IPS-NIHi11 (cell line): ENCODE results near the gene FBXL14.
"Not testable (repeated sequence)": the region's sequence is repeated elsewhere in the genome, so short reads cannot be mapped to it uniquely, and the experiment has no call there.

Experiments used
- DNase-seq: peaks from one replicate; pipeline ENCODE4 v3.0.0; 2012; ENCODE audit warnings: mixed read lengths, low spot score

Gene FBXL14

GRCh38 chr12:1572731-1573130 lies 21.6 kb downstream of the FBXL14 start:
- no peak for DNase-seq

GRCh38 chr12:1567852-1568251 lies 26.5 kb downstream of the FBXL14 start:
- DNase-seq: no peak

GRCh38 chr12:1566449-1567135 lies 27.8 kb downstream of the FBXL14 start:
- DNase-seq: peak; percentile 44

GRCh38 chr12:1565172-1565571 lies 29.2 kb downstream of the FBXL14 start:
- no peak for DNase-seq

- DNase-seq: no peak
These were observed 30.3 kb downstream of the FBXL14 start for GRCh38 chr12:1564067-1564466.

- DNase-seq: no peak
These were observed 31.5 kb downstream of the FBXL14 start for GRCh38 chr12:1562813-1563407.

- no peak for DNase-seq
These were observed 33.7 kb downstream of the FBXL14 start for GRCh38 chr12:1560704-1561103.

GRCh38 chr12:1559676-1560091 lies 34.7 kb downstream of the FBXL14 start:
- no peak for DNase-seq

GRCh38 chr12:1558108-1558507 lies 36.3 kb downstream of the FBXL14 start:
- not testable (repeated sequence) for DNase-seq

GRCh38 chr12:1553987-1554982 lies 40.1 kb downstream of the FBXL14 start:
- no peak for DNase-seq

GRCh38 chr12:1553536-1553935 lies 40.8 kb downstream of the FBXL14 start:
- DNase-seq: no peak

GRCh38 chr12:1552911-1553491 lies 41.4 kb downstream of the FBXL14 start:
- DNase-seq: no peak

GRCh38 chr12:1552171-1552570 lies 42.2 kb downstream of the FBXL14 start:
- DNase-seq: no peak

GRCh38 chr12:1551496-1551895 lies 42.9 kb downstream of the FBXL14 start:
- DNase-seq: no peak

GRCh38 chr12:1546931-1547640 lies 47.3 kb downstream of the FBXL14 start:
- DNase-seq: no peak

- DNase-seq: no peak
These were observed 49.2 kb downstream of the FBXL14 start for GRCh38 chr12:1544996-1545700.

GRCh38 chr12:1542599-1542998 lies 51.8 kb downstream of the FBXL14 start:
- DNase-seq: no peak

GRCh38 chr12:1540690-1541089 lies 53.7 kb downstream of the FBXL14 start:
- no peak for DNase-seq

- DNase-seq: no peak
These were observed 55.2 kb downstream of the FBXL14 start for GRCh38 chr12:1539135-1539534.

- no peak for DNase-seq
These were observed 57.6 kb downstream of the FBXL14 start for GRCh38 chr12:1536817-1537216.

GRCh38 chr12:1534748-1535147 lies 59.6 kb downstream of the FBXL14 start:
- DNase-seq: no peak
